Natural killer cell (primary cell): ENCODE data around the gene FUCA1. TPM values are rescaled to one million over a fixed set of nuclear protein-coding genes. Genes with fewer than 3 reads are reported as not detected.

ENCODE experiments used
- ATAC-seq, 3 donors: fragments of 150-1000 bp in 2 of 3; fragments of 200-7000 bp in 1 of 3; cut with Tn5 transposase; 1 replicate in 1 of 3; 2 replicates in 2 of 3; pipeline ENCODE4 v1.10.0; 2021; ENCODE audit warnings: mild to moderate bottlenecking in 2 of 3, moderate library complexity in 2 of 3
- DNase-seq, 2 donors: peaks; one replicate each; pipeline versions ENCODE4 v3.0.0 to v3.0.0-alpha.2; 2013 to 2021; ENCODE audit warnings: mixed read lengths in 1 of 2
- H3K27ac ChIP-seq: one replicate; pipeline ENCODE4 v1.5.1; 2013; ENCODE audit warnings: mild to moderate bottlenecking, low read length
- H3K27me3 ChIP-seq: one replicate; pipeline ENCODE4 v1.6.1; 2013; ENCODE audit warnings: low read length; ENCODE audit not compliant: control insufficient read depth, insufficient read depth
- H3K36me3 ChIP-seq: one replicate; pipeline ENCODE4 v1.6.1; 2013; ENCODE audit warnings: low read length; ENCODE audit not compliant: control insufficient read depth, insufficient read depth
- H3K4me1 ChIP-seq: one replicate; pipeline ENCODE4 v1.6.1; 2013; ENCODE audit warnings: low read length; ENCODE audit not compliant: control insufficient read depth, insufficient read depth
- H3K4me3 ChIP-seq: one replicate; pipeline ENCODE4 v1.5.1; 2013; ENCODE audit warnings: low read length
- H3K9me3 ChIP-seq: one replicate; pipeline ENCODE4 v1.6.1; 2013; ENCODE audit warnings: low read length; ENCODE audit not compliant: control insufficient read depth, insufficient read depth
- H3K27ac Mint-ChIP-seq, 2 donors: one replicate each; pipeline ENCODE4 v1.8.0; 2022; ENCODE audit warnings: mild to moderate bottlenecking in 2 of 2, mixed read lengths in 2 of 2, moderate library complexity in 1 of 2
- H3K27me3 Mint-ChIP-seq, 2 donors: one replicate each; pipeline ENCODE4 v1.8.0; 2022; ENCODE audit warnings: low read depth in 2 of 2, mixed read lengths in 2 of 2
- H3K36me3 Mint-ChIP-seq: one replicate; pipeline ENCODE4 v1.8.0; 2022; ENCODE audit warnings: mixed read lengths
- H3K4me1 Mint-ChIP-seq, 2 donors: one replicate each; pipeline ENCODE4 v1.8.0; 2022; ENCODE audit warnings: mixed read lengths in 2 of 2
- H3K4me3 Mint-ChIP-seq: one replicate; pipeline ENCODE4 v1.8.0; 2022; ENCODE audit warnings: mild to moderate bottlenecking, moderate library complexity, mixed read lengths
- H3K9me3 Mint-ChIP-seq, 2 donors: one replicate each; pipeline ENCODE4 v1.8.0; 2022; ENCODE audit warnings: mixed read lengths in 2 of 2
- CTCF ChIP-seq: fragments of 200-600 bp; IDR thresholded peaks from one replicate; pipeline ENCODE4 v1.8.0; 2022; ENCODE audit warnings: antibody characterized with exemption
- WGBS: methylation state at CpG from one replicate; pipeline ENCODE4 v1.1.7; 2013; ENCODE audit warnings: missing lambda C conversion rate; ENCODE audit not compliant: insufficient coverage; 5-methylcytosine and 5-hydroxymethylcytosine counted together
- intact Hi-C: fragments of 100-400 bp; cut with micrococcal nuclease; formaldehyde crosslinking; loops from one replicate; pipeline ENCODE4 v1.14.2; 2022
- total RNA-seq, 4 donors: library from RNA; stranded (reverse); fragments of 120-200 nt in 1 of 4; gene quantifications; one replicate each; pipeline versions ENCODE4 v1.2.3 to v1.2.4, GENCODE V29; 2013 to 2022

Gene FUCA1
- total RNA-seq, 3 donors from 2014 or later (not counting 1 experiment from before 2014, with no cell fraction given) = 6.8 to 12.5 (median 11.9) TPM

GRCh38 chr1:23816361-23816760, 51.7 kb downstream of the FUCA1 start:
- Histone ChIP-seq H3K36me3 (peaks cover 43% of the 10 kb centered on the region), H3K27me3 (no peaks in the 10 kb centered on the region), H3K4me1 (no peaks in the 10 kb centered on the region), H3K9me3 (no peaks in the 10 kb centered on the region), H3K27ac (no peak overlapping the region), H3K4me3 (no peak overlapping the region)
- intact Hi-C loops = no loop called here
- no peak for DNase-seq
- no peak overlapping the region for H3K27ac Mint-ChIP-seq
- ATAC-seq = no peak
- H3K27me3 Mint-ChIP-seq = no peaks in the 10 kb centered on the region
- no peaks in the 10 kb centered on the region for H3K9me3 Mint-ChIP-seq
- 90% methylated on average over 3 of the region's 3 CpGs for WGBS
- H3K4me1 Mint-ChIP-seq = peaks cover 0 to 6% of the 10 kb centered on the region in 2 donors
- peaks cover 12% of the 10 kb centered on the region for H3K36me3 Mint-ChIP-seq
- no peak overlapping the region for H3K4me3 Mint-ChIP-seq
- TF ChIP-seq CTCF = no peak

- 95% methylated on average over 4 of the region's 4 CpGs for WGBS
- Histone ChIP-seq H3K27me3 (no peaks in the 10 kb centered on the region), H3K27ac (no peak overlapping the region), H3K4me3 (no peak overlapping the region), H3K9me3 (no peaks in the 10 kb centered on the region), H3K4me1 (peaks cover 16% of the 10 kb centered on the region), H3K36me3 (peaks cover 41% of the 10 kb centered on the region)
- no peaks in the 10 kb centered on the region for H3K9me3 Mint-ChIP-seq
- intact Hi-C loops = no loop called here
- no peak overlapping the region for H3K4me3 Mint-ChIP-seq
- H3K4me1 Mint-ChIP-seq = peaks cover 0 to 18% of the 10 kb centered on the region in 2 donors
- peaks cover 12% of the 10 kb centered on the region for H3K36me3 Mint-ChIP-seq
- DNase-seq (no peak), ATAC-seq (no peak)
- TF ChIP-seq CTCF = no peak
- H3K27ac Mint-ChIP-seq = no peak overlapping the region
- H3K27me3 Mint-ChIP-seq = no peaks in the 10 kb centered on the region
These were observed 54.1 kb downstream of the FUCA1 start for GRCh38 chr1:23814016-23814415.

GRCh38 chr1:23810818-23811540, 57.1 kb downstream of the FUCA1 start:
- H3K36me3 Mint-ChIP-seq = no peaks in the 10 kb centered on the region
- no peaks in the 10 kb centered on the region for H3K27me3 ChIP-seq
- DNase-seq (peak in 1 of 2 donors; percentile 80), ATAC-seq (peak; percentile 56 to 80 (median 57))
- 60% methylated on average over 3 of the region's 3 CpGs for WGBS
- peaks cover 16% of the 10 kb centered on the region for H3K4me1 ChIP-seq
- no peak overlapping the region for H3K4me3 Mint-ChIP-seq
- H3K9me3 ChIP-seq = no peaks in the 10 kb centered on the region
- H3K4me1 Mint-ChIP-seq = peaks cover 0 to 18% of the 10 kb centered on the region in 2 donors
- no peaks in the 10 kb centered on the region for H3K27me3 Mint-ChIP-seq
- no peaks in the 10 kb centered on the region for H3K9me3 Mint-ChIP-seq
- no peak overlapping the region for H3K27ac ChIP-seq
- H3K36me3 ChIP-seq = peaks cover 26% of the 10 kb centered on the region
- peak; percentile 61 for TF ChIP-seq CTCF
- no peak overlapping the region for H3K4me3 ChIP-seq
- H3K27ac Mint-ChIP-seq = peak overlapping the region in 1 of 2 donors; percentile 32
- intact Hi-C loops = no loop called here
